Uterus (tissue), 2 donors: ENCODE measurements around the gene MALAT1.

Experiments
- POLR2A ChIP-seq, 2 donors: fragments of 450-650 bp; IDR thresholded peaks; one replicate each; pipeline ENCODE4 v1.6.1; 2016; ENCODE audit warnings: antibody characterized with exemption in 2 of 2, mild to moderate bottlenecking in 1 of 2, moderate library complexity in 1 of 2
- TF ChIP-seq, protein P1 (sequence below), 4 experiments: fragments of 200-600 bp in 2 of 4; fragments of 450-650 bp in 2 of 4; sonication (generic) in 2 of 4; IDR thresholded peaks; one replicate each; pipeline ENCODE4 v1.5.1; 2016 to 2019; ENCODE audit warnings: antibody characterized with exemption in 4 of 4, mild to moderate bottlenecking in 2 of 4, moderate library complexity in 1 of 4

GRCh38 chr11:65477149-65477965 is 21.5 kb upstream of the MALAT1 start:
- TF ChIP-seq, protein P1, sequence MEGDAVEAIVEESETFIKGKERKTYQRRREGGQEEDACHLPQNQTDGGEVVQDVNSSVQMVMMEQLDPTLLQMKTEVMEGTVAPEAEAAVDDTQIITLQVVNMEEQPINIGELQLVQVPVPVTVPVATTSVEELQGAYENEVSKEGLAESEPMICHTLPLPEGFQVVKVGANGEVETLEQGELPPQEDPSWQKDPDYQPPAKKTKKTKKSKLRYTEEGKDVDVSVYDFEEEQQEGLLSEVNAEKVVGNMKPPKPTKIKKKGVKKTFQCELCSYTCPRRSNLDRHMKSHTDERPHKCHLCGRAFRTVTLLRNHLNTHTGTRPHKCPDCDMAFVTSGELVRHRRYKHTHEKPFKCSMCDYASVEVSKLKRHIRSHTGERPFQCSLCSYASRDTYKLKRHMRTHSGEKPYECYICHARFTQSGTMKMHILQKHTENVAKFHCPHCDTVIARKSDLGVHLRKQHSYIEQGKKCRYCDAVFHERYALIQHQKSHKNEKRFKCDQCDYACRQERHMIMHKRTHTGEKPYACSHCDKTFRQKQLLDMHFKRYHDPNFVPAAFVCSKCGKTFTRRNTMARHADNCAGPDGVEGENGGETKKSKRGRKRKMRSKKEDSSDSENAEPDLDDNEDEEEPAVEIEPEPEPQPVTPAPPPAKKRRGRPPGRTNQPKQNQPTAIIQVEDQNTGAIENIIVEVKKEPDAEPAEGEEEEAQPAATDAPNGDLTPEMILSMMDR (IDR thresholded peaks at IDR 0.05) = peak in 1 of 4 experiments; percentile 14
- TF ChIP-seq POLR2A (IDR thresholded peaks at IDR 0.05) = peak; percentile 96 to 100
